Aorta (tissue), 5 donors: ENCODE data around the gene ADAT3. TPM values are rescaled to one million over a fixed set of nuclear protein-coding genes. Genes with fewer than 3 reads are reported as not detected.

Experiments used
- ATAC-seq: fragments of 200-7000 bp; cut with Tn5 transposase; one replicate; pipeline ENCODE4 v1.9.1; 2022; ENCODE audit warnings: moderate library complexity; ENCODE audit not compliant: low FRiP score
- DNase-seq, 2 donors: peaks; one replicate each; pipeline ENCODE4 v3.0.0-alpha.2; 2020
- H3K27ac ChIP-seq, 2 donors: one replicate each; pipeline ENCODE4 v1.5.1; 2013; ENCODE audit warnings: low read length in 2 of 2, mild to moderate bottlenecking in 2 of 2, moderate library complexity in 2 of 2, control low read depth in 1 of 2, inconsistent platforms in 1 of 2, low read depth in 1 of 2
- H3K27me3 ChIP-seq, 2 donors: one replicate each; pipeline ENCODE4 v1.6.1; 2013; ENCODE audit warnings: control low read depth in 1 of 2, low read length in 1 of 2, mild to moderate bottlenecking in 1 of 2, moderate library complexity in 1 of 2; ENCODE audit not compliant: insufficient read depth in 2 of 2, control insufficient read depth in 1 of 2
- H3K36me3 ChIP-seq, 2 donors: one replicate each; pipeline ENCODE4 v1.6.1; 2013; ENCODE audit warnings: control low read depth in 1 of 2, low read length in 1 of 2, mild to moderate bottlenecking in 1 of 2; ENCODE audit not compliant: insufficient read depth in 2 of 2, control insufficient read depth in 1 of 2
- H3K4me1 ChIP-seq, 2 donors: one replicate each; pipeline ENCODE4 v1.6.1; 2013; ENCODE audit warnings: low read length in 2 of 2, control low read depth in 1 of 2, mild to moderate bottlenecking in 1 of 2, moderate library complexity in 1 of 2; ENCODE audit not compliant: insufficient read depth in 2 of 2, control insufficient read depth in 1 of 2
- H3K4me3 ChIP-seq, 2 donors: one replicate each; pipeline ENCODE4 v1.5.1; 2013; ENCODE audit warnings: low read length in 2 of 2, control low read depth in 1 of 2, mild to moderate bottlenecking in 1 of 2
- H3K9me3 ChIP-seq: one replicate; pipeline ENCODE4 v1.6.1; 2013; ENCODE audit warnings: mild to moderate bottlenecking, low read length; ENCODE audit not compliant: control insufficient read depth
- WGBS, 2 donors: extraction: QIAGEN DNeasy Blood & Tissue Kit; methylation state at CpG; one replicate each; pipeline ENCODE4 v1.1.7; 2013; 5-methylcytosine and 5-hydroxymethylcytosine counted together
- intact Hi-C, 2 donors: fragments of 100-400 bp; cut with DNase I; formaldehyde crosslinking; loops; one replicate each; pipeline versions ENCODE4 v1.14.2 to v1.15.0; 2022
- polyA plus RNA-seq, 2 donors: library from polyadenylated mRNA; stranded (reverse); fragments of 200-250 nt; gene quantifications; one replicate each; pipeline ENCODE4 v1.2.3, GENCODE V29; 2013
- total RNA-seq, 2 donors: library from RNA; stranded (reverse); fragmentation: NEBNext Ultra II Directional; extraction: Animal tissue kit (Norgen Biotek cat#: 25700); gene quantifications; one replicate each; pipeline ENCODE4 v1.2.1, GENCODE V29; 2021
- donor health status: healthy with polysubstance abuse.
- donor health status: Bipolar disorder and iron deficiency.
- donor health status: DM: no; HTN: no; CAD: no.
- donor health status: DM: no; HTN: no; CAD: no.
- donor health status: DM: yes; HTN: yes; CAD: no.

ADAT3 gene
- total and polyA plus RNA-seq, 4 donors: 1.5 to 5.6 (median 4.4) TPM

GRCh38 chr19:1912760-1913505 lies 7.7 kb downstream of the ADAT3 start:
- Histone ChIP-seq H3K27ac (no peak overlapping the region), H3K9me3 (no peaks in the 10 kb centered on the region), H3K4me3 (no peak overlapping the region), H3K27me3 (no peaks in the 10 kb centered on the region), H3K4me1 (no peaks in the 10 kb centered on the region), H3K36me3 (peaks cover 0 to 1% of the 10 kb centered on the region in 2 donors)
- 97 to 98% methylated on average over 77 of the region's 77 CpGs for WGBS, 2 donors
- DNase-seq (no peak), ATAC-seq (no peak)
- intact Hi-C loops: no loop called here

GRCh38 chr19:1913781-1914577 lies 8.8 kb downstream of the ADAT3 start:
- no peak for ATAC-seq
- Histone ChIP-seq H3K9me3 (no peaks in the 10 kb centered on the region), H3K4me1 (no peaks in the 10 kb centered on the region), H3K36me3 (peaks cover 0 to 6% of the 10 kb centered on the region in 2 donors), H3K4me3 (no peak overlapping the region), H3K27ac (no peak overlapping the region), H3K27me3 (no peaks in the 10 kb centered on the region)
- WGBS, 2 donors: 88 to 89% methylated on average over 23 of the region's 23 CpGs
- DNase-seq: no peak
- intact Hi-C loops: no loop called here

- no peaks in the 10 kb centered on the region for H3K9me3 ChIP-seq
- H3K4me1 ChIP-seq: no peaks in the 10 kb centered on the region
- intact Hi-C loops: no loop called here
- no peaks in the 10 kb centered on the region for H3K27me3 ChIP-seq
- 94% methylated on average over 23 of the region's 23 CpGs for WGBS, 2 donors
- no peak overlapping the region for H3K4me3 ChIP-seq
- DNase-seq: no peak
- peaks cover 0 to 7% of the 10 kb centered on the region in 2 donors for H3K36me3 ChIP-seq
- H3K27ac ChIP-seq: no peak overlapping the region
- ATAC-seq: peak; percentile 21
Observed at GRCh38 chr19:1914826-1915341, 9.7 kb downstream of the ADAT3 start.

- Histone ChIP-seq H3K27me3 (no peaks in the 10 kb centered on the region), H3K27ac (no peak overlapping the region), H3K4me3 (no peak overlapping the region), H3K36me3 (peaks cover 0 to 7% of the 10 kb centered on the region in 2 donors), H3K4me1 (no peaks in the 10 kb centered on the region), H3K9me3 (no peaks in the 10 kb centered on the region)
- intact Hi-C loops: no loop called here
- 86 to 88% methylated on average over 17 of the region's 17 CpGs for WGBS, 2 donors
- no peak for ATAC-seq
- no peak for DNase-seq
Observed at GRCh38 chr19:1917146-1917545, 11.9 kb downstream of the ADAT3 start.

GRCh38 chr19:1917926-1918325 lies 12.7 kb downstream of the ADAT3 start:
- H3K4me3 ChIP-seq: no peak overlapping the region
- intact Hi-C loops: no loop called here
- peaks cover 0 to 7% of the 10 kb centered on the region in 2 donors for H3K36me3 ChIP-seq
- H3K9me3 ChIP-seq: no peaks in the 10 kb centered on the region
- H3K27ac ChIP-seq: no peak overlapping the region
- 92% methylated on average over 25 of the region's 25 CpGs for WGBS, 2 donors
- no peaks in the 10 kb centered on the region for H3K4me1 ChIP-seq
- no peak for DNase-seq
- no peaks in the 10 kb centered on the region for H3K27me3 ChIP-seq
- ATAC-seq: no peak

GRCh38 chr19:1918975-1919374 lies 13.8 kb downstream of the ADAT3 start:
- 95 to 96% methylated on average over 28 of the region's 28 CpGs for WGBS, 2 donors
- H3K27ac ChIP-seq: no peak overlapping the region
- H3K36me3 ChIP-seq: peaks cover 0 to 7% of the 10 kb centered on the region in 2 donors

GRCh38 chr19:1920644-1921043 lies 15.4 kb downstream of the ADAT3 start:
- no peaks in the 10 kb centered on the region for H3K4me1 ChIP-seq
- no peaks in the 10 kb centered on the region for H3K27me3 ChIP-seq
- intact Hi-C loops: no loop called here
- H3K36me3 ChIP-seq: peaks cover 0 to 7% of the 10 kb centered on the region in 2 donors
- DNase-seq: no peak
- no peaks in the 10 kb centered on the region for H3K9me3 ChIP-seq
- no peak overlapping the region for H3K4me3 ChIP-seq
- WGBS, 2 donors: 92 to 93% methylated on average over 19 of the region's 19 CpGs
- H3K27ac ChIP-seq: no peak overlapping the region
- ATAC-seq: no peak

More at GRCh38 chr19:1918975-1919374, 13.8 kb downstream of the ADAT3 start:
- Histone ChIP-seq H3K4me3 (no peak overlapping the region), H3K4me1 (no peaks in the 10 kb centered on the region), H3K9me3 (no peaks in the 10 kb centered on the region), H3K27me3 (no peaks in the 10 kb centered on the region)
- DNase-seq: no peak
- no peak for ATAC-seq
- intact Hi-C loops: no loop called here

GRCh38 chr19:1921326-1921725 lies 16.1 kb downstream of the ADAT3 start:
- no peak overlapping the region for H3K27ac ChIP-seq
- 93 to 94% methylated on average over 19 of the region's 19 CpGs for WGBS, 2 donors
- no peaks in the 10 kb centered on the region for H3K27me3 ChIP-seq
- H3K9me3 ChIP-seq: no peaks in the 10 kb centered on the region
- intact Hi-C loops: no loop called here
- no peak for ATAC-seq
- peaks cover 0 to 7% of the 10 kb centered on the region in 2 donors for H3K36me3 ChIP-seq
- no peaks in the 10 kb centered on the region for H3K4me1 ChIP-seq
- H3K4me3 ChIP-seq: no peak overlapping the region
- DNase-seq: no peak
